GM18951 (cell line): ENCODE results near the gene SPAG8.

ENCODE experiments used
- POLR2A ChIP-seq: IDR thresholded peaks from 4 replicates; pipeline ENCODE4 v1.6.1; 2011; ENCODE audit warnings: mild to moderate bottlenecking; ENCODE audit not compliant: insufficient read length, insufficient read depth; ENCODE audit errors: extremely low read depth
- in situ Hi-C: fragments of 300-500 bp; cut with MboI; formaldehyde crosslinking; loops from one replicate; pipeline ENCODE4 v1.12.0; 2022; ENCODE audit warnings: low sequenced_read_pairs, mixed read lengths, inconsistent platforms; ENCODE audit not compliant: unreplicated experiment

The SPAG8 gene

GRCh38 chr9:35790385-35791296, 21.4 kb downstream of the SPAG8 start:
- in situ Hi-C loops: loop anchor here (25.0 kb wide), 1 partner anchor 97 kb away; no protein-coding TSS in a partner anchor

DNA sequence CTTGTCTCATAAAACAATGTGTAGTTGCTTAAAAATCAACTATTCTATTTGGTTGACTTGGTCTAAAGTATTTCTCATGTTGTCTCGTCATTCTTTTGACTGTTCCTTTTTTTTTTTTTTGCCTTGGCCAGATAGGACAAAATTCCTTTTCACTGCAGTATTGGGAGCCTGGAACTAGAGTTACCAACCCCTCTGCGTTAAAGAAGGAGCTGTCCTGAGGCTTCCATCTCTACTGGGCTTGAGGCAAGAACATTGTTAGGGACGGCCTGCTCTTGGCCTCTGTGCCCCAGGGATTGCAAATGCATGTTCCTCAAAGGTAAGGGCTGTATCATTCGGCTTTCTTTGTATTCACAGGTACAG, 22.1 kb downstream of the SPAG8 start:
- in situ Hi-C loops: loop anchor here (25.0 kb wide), 1 partner anchor 97 kb away; no protein-coding TSS in a partner anchor
- no peak for TF ChIP-seq POLR2A

More at GRCh38 chr9:35790385-35791296, 21.4 kb downstream of the SPAG8 start:
- TF ChIP-seq POLR2A: no peak

DNA sequence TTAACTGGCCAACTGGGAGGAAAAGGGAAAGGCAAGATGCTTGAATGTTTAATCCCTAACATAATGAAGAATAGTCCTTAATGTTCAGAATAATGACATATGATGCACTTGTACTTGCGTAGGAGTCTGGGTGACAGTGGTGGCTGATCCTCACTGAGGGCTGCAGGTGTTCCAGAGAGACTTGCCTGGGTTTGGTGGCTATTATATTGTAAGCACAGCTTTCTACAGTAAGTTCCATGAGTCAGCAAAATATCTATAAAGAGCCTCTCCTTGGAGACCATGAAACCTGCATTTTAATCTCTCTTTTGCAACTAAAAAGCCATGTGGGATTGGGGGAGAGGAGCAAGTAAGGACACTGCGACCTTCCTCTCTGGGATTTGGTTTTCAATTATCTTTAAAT, 22.5 kb downstream of the SPAG8 start:
- TF ChIP-seq POLR2A: no peak
- in situ Hi-C loops: loop anchor here (25.0 kb wide), 1 partner anchor 98 kb away; no protein-coding TSS in a partner anchor

GRCh38 chr9:35783418-35783817, 28.6 kb downstream of the SPAG8 start:
- no peak for TF ChIP-seq POLR2A
- in situ Hi-C loops: loop anchor here (25.0 kb wide), 1 partner anchor 104 kb away; no protein-coding TSS in a partner anchor

DNA sequence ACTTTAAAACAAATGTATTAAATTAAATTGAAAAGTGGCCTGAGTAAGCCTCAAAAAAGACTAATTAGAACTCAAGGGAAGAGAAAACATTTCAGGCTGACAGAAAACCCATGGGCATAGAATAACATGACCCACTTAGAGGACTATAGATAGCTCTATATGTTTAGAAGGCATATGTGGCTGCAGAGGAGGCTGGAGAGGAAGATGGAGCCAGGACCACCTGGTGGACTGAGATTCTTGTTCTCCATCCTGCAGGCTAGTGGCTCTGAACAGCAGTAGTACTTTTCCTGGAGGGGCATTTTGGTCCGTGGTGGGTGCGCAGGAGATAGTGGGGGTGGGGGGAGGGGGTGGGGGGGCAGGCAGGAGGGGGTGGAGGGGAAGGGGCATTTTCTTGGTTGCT, 31.0 kb downstream of the SPAG8 start:
- in situ Hi-C loops: loop anchor here (25.0 kb wide), 1 partner anchor 106 kb away; no protein-coding TSS in a partner anchor
- no peak for TF ChIP-seq POLR2A

- TF ChIP-seq POLR2A: no peak
- in situ Hi-C loops: loop anchor here (25.0 kb wide), 1 partner anchor 109 kb away; no protein-coding TSS in a partner anchor
Measured at GRCh38 chr9:35778496-35778895, 33.6 kb downstream of the SPAG8 start.

- TF ChIP-seq POLR2A: no peak
- in situ Hi-C loops: loop anchor here (25.0 kb wide), 1 partner anchor 111 kb away; no protein-coding TSS in a partner anchor
Measured at GRCh38 chr9:35776018-35776417, 36.0 kb downstream of the SPAG8 start.

GRCh38 chr9:35774907-35775635, 37.0 kb downstream of the SPAG8 start:
- in situ Hi-C loops: loop anchor here (25.0 kb wide), 1 partner anchor 112 kb away; no protein-coding TSS in a partner anchor
- TF ChIP-seq POLR2A: no peak

DNA sequence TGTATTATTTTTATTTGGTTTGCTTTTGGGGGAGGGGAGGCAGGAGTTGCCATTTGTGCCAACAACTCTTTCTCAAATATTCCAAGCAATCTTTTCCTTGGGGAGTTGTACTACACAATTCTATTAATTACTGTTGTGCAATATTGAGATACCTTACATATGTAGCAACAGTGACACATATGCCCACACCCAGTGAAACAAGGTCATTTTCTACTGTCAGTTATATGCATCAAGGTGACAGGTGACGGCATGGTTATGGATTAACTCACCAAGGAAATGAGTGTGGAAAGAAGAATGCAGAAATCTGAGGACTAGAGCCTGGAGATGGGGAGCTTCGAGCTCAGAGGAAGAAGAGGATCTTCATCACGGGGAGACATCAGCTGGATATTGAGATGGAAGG, 40.1 kb downstream of the SPAG8 start:
- no peak for TF ChIP-seq POLR2A
- in situ Hi-C loops: no loop called here

DNA sequence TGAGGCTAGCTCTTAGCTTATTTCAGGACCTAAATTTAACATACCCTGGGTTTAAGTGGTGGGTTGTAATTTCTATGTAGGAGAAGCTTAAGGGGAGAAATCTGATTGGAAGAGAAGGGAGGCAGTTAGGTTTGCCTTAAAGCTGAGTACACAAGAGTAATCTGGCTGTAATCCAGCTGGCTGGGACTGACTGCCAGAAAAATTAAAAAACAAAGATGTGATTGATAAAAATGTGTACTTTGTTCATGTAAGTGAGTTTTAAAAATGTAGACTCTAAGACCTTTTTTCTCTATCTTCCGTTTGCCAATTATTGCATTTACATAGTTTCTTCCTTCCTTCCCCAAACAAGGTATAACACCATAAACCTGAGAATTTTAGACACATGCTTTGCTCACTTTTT, 40.5 kb downstream of the SPAG8 start:
- in situ Hi-C loops: no loop called here
- no peak for TF ChIP-seq POLR2A

- TF ChIP-seq POLR2A: no peak
- in situ Hi-C loops: no loop called here
Measured at GRCh38 chr9:35771075-35771433, 41.0 kb downstream of the SPAG8 start.

DNA sequence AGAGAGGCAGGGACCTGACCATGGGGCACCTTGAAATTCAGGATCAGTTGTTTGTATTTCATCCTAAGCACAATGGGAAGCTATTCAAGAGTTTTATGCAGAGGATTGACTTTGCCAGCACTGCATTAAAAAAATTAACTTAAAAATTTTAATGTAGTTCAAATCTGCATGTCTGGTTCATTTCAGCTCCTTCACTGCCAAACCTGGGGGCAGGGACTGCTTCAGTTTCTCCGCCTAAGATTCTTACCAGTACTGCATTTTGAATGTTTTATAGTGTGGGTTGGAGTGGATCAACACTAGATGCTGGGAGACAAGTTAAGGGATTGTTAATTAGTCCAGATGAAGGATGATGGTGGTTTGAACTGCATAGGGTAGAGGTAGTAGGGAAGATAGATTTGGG, 42.3 kb downstream of the SPAG8 start:
- in situ Hi-C loops: no loop called here
- no peak for TF ChIP-seq POLR2A

DNA sequence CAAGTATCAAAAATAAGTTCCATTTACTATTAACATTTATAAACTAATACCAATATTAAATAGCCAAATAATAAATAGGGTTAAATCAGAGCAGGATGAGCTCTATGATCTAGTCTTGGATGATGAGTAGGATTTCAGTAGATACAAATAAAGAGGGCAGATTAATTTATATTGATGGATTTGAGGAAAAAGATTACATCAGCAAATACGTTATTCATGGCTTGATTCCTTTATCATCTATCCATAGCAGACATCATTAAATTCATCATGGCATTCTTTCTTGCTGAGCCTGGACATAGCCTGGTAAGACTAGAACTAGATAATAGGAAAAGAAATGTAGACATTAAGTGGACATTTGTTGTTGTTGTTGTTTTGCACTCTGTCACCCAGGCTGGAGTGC, 44.6 kb downstream of the SPAG8 start:
- TF ChIP-seq POLR2A: no peak
- in situ Hi-C loops: no loop called here
